ENCODE measurements around the gene LRCH4. TPM values are rescaled to one million over a fixed set of nuclear protein-coding genes. Genes with fewer than 3 reads are reported as not detected.

Gene LRCH4
- polyA plus RNA-seq, 1 experiment, result 11.3 TPM

GRCh38 chr7:100612730-100613390 is 26.9 kb upstream of the LRCH4 start:
- no peak; the same call in 1 of the 2 replicates for TF ChIP-seq CTCF (IDR thresholded peaks at IDR 0.05; ENCODE audit: low read depth, low read length)
- no peak for DNase-seq (ENCODE audit: low read depth, low spot score)
- POLR2A ChIA-PET, result interaction anchor here (0.7 to 2.1 kb wide), 9 partner anchors 10 to 215 kb away, joined by 3 to 30 read pairs (median 3); partner anchors contain the start of genes EPHB4, FBXO24, LRCH4 and PCOLCE
- Histone ChIP-seq H3K9me3 (ENCODE audit: control insufficient read depth, insufficient read depth, low read length) (peaks cover 3% of the 10 kb centered on the region; the same call in 1 of the 2 replicates), H3K4me3 (ENCODE audit: low read depth, low read length) (peak overlapping the region; percentile 90), H3K27me3 (ENCODE audit: control insufficient read depth, insufficient read depth, low read length) (no peaks in the 10 kb centered on the region), H3K27ac (ENCODE audit: low read depth, low read length) (no peak overlapping the region)
- CTCF ChIA-PET, result interaction anchor here (0.6 to 1.9 kb wide), 12 partner anchors 10 to 239 kb away, joined by 3 to 9 read pairs (median 4); partner anchors contain the start of genes FBXO24, PCOLCE and POP7

DNA sequence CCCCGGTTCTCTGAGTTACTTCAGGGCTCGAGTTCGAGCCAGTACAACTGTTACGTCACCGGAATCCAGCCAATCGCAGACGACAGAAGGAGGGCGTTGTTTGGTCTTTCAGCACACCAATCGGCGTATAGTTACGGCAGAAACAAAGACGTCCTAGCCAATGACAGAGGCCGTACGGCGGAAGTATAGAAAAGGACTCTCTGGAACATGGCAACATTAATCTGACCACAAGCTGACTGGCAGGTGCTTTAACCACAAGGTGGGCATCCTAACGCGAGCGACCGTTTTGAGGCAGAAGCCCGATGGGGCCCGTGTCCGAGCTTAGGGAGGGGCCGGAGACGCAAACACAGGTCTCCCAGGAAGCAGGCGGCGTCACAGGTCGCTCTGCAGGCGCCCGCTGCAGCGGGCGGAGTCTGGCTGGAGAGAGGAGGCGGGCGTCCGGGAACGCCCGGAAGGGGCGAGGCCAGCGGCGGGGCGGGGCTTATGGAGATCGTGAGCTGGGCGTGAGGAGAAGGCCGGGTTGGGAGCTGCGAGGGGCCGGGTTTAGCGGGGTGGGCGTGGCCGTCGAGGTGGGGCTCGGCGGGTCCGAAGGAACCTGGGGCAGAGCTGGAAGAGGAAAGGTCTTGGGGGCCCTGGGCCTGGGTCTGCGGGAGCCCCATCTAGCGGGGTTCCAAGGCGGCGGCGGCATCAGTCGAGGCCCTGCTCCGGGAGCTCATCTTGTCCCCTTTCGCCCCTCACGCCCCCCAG is 26.2 kb upstream of the LRCH4 start, which contains the start of gene MOSPD3:
Gene MOSPD3, plus strand, starts transcription at position 558 of the 747 bp plus-strand sequence. CDS start 252 bp downstream, outside the sequence.
- Histone ChIP-seq H3K27ac (ENCODE audit: low read depth, low read length) (peak within 1 kb of the TSS; percentile 82), H3K4me3 (ENCODE audit: low read depth, low read length) (peak within 1 kb of the TSS; percentile 90), H3K27me3 (ENCODE audit: control insufficient read depth, insufficient read depth, low read length) (no peaks in the 10 kb centered on the region), H3K9me3 (ENCODE audit: control insufficient read depth, insufficient read depth, low read length) (peaks cover 3% of the 10 kb centered on the region; the same call in 1 of the 2 replicates)
- CTCF ChIA-PET, result interaction anchor here (0.6 to 1.9 kb wide), 12 partner anchors 9 to 240 kb away, joined by 3 to 9 read pairs (median 4); partner anchors contain the start of genes FBXO24, PCOLCE, POP7 and SLC12A9
- DNase-seq (ENCODE audit: low read depth, low spot score), result peak; percentile 99
- POLR2A ChIA-PET, result interaction anchor here (0.5 to 2.1 kb wide), 10 partner anchors 9 to 507 kb away, joined by 3 to 30 read pairs (median 4); partner anchors contain the start of genes EPHB4, FBXO24, GNB2 and LRCH4
- no peak for TF ChIP-seq CTCF (IDR thresholded peaks at IDR 0.05; ENCODE audit: low read depth, low read length)

DNA sequence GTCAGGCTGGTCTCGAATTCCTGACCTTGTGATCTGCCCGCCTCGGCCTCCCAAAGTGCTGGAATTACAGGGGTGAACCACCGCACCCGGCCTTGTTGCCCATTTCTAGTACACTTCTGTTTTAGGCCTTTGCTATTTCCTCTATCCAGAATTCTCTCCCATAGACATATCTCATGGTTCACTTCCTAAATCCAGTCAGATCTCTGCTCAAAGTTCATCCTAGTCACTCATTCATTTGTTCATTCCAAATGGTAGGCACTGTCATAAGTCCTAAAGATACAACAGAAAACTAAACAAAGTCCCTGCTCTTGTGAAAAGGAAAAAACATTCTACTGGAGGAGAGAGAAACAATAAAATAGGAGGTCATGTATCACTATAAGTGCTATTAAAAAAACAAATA is 24.0 kb upstream of the LRCH4 start:
- ChIA-PET CTCF (no interaction called here), POLR2A (interaction anchor here (0.7 kb wide), 1 partner anchor 91 kb away, joined by 4 read pairs; no protein-coding TSS in a partner anchor)
- Histone ChIP-seq H3K4me3 (ENCODE audit: low read depth, low read length) (no peak overlapping the region), H3K27ac (ENCODE audit: low read depth, low read length) (no peak overlapping the region), H3K9me3 (ENCODE audit: control insufficient read depth, insufficient read depth, low read length) (peaks cover 3% of the 10 kb centered on the region; the same call in 1 of the 2 replicates), H3K27me3 (ENCODE audit: control insufficient read depth, insufficient read depth, low read length) (no peaks in the 10 kb centered on the region)
- no peak for TF ChIP-seq CTCF (IDR thresholded peaks at IDR 0.05; ENCODE audit: low read depth, low read length)
- DNase-seq (ENCODE audit: low read depth, low spot score), result no peak

GRCh38 chr7:100607111-100607510 is 21.2 kb upstream of the LRCH4 start:
- H3K9me3 ChIP-seq (ENCODE audit: control insufficient read depth, insufficient read depth, low read length), result no peaks in the 10 kb centered on the region; the same call in 1 of the 2 replicates
- no peaks in the 10 kb centered on the region for H3K27me3 ChIP-seq (ENCODE audit: control insufficient read depth, insufficient read depth, low read length)
- DNase-seq (ENCODE audit: low read depth, low spot score), result no peak
- no peak for TF ChIP-seq CTCF (IDR thresholded peaks at IDR 0.05; ENCODE audit: low read depth, low read length)
- POLR2A ChIA-PET, result interaction anchor here (0.6 to 3.9 kb wide), 2 partner anchors 21 to 23 kb away, joined by 4 to 18 read pairs; partner anchors contain the start of genes FBXO24 and LRCH4
- no peak overlapping the region for H3K27ac ChIP-seq (ENCODE audit: low read depth, low read length)
- no peak overlapping the region for H3K4me3 ChIP-seq (ENCODE audit: low read depth, low read length)
- CTCF ChIA-PET, result interaction anchor here (0.6 to 0.7 kb wide), 2 partner anchors 17 to 47 kb away, joined by 3 to 4 read pairs; no protein-coding TSS in a partner anchor
